Measurements from ENCODE around the gene GCC1.
A peak's percentile ranks its signal among the peaks of the same experiment; 100 is the strongest.

The GCC1 gene, protein sequence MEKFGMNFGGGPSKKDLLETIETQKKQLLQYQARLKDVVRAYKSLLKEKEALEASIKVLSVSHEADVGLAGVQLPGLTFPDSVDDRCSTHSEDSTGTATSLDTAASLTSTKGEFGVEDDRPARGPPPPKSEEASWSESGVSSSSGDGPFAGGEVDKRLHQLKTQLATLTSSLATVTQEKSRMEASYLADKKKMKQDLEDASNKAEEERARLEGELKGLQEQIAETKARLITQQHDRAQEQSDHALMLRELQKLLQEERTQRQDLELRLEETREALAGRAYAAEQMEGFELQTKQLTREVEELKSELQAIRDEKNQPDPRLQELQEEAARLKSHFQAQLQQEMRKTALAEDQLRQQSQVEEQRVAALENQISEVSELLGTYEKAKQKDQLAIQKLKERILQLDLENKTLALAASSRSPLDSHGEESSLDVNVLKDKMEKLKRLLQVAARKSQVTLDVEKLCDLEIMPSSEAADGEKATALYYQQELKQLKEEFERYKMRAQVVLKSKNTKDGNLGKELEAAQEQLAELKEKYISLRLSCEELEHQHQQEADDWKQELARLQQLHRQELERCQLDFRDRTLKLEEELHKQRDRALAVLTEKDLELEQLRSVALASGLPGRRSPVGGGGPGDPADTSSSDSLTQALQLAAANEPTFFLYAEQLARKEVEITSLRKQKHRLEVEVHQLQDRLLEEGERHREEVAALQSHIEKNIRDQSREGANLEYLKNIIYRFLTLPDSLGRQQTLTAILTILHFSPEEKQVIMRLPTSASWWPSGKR

DNA sequence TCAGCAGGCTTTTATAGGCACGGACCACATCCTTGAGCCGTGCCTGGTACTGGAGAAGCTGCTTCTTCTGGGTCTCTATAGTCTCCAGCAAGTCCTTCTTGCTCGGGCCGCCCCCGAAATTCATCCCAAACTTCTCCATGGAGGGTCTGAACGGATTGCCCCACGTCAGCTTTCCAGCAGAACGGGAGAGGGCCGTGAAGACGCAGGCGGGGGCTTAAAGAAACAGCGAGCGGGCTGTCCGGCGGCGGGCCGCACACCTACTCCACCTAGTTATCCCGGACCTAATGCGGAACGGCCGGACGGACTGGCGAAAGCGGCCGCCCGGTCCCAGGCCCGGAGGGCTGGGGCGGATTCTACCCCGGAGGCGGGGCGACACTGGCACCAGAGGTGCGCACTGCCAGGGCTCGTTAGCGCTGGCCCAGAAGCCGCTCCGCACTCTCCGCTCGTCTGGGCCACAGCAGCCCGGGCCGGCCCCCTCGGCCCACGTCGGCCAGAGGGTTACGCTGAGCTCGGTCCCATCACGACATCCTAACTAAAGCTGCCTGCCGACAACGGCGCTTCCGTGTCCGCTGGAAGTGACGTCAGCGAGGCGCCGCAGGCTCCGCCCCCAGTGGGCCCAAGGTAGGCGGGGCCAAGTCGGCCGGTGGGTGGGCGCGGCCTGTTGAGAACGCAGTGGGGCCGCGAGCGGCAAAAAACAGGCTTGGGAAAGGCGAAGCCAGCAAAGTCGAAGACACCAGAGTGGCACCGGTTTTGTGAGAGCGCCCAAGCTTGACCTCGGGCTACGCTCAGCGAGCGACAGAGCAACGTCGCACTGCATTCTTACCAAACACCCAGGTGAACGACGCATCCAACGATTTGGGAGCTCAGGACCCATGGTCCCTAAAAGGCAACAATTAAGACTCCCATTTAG is at the start of gene GCC1:
TSS of gene GCC1 (minus strand) at position 553 of the 910 bp plus-strand sequence. CDS start at position 139, 414 bp downstream.
- peak; percentile 12 to 93 (median 86) for DNase-seq

DNA sequence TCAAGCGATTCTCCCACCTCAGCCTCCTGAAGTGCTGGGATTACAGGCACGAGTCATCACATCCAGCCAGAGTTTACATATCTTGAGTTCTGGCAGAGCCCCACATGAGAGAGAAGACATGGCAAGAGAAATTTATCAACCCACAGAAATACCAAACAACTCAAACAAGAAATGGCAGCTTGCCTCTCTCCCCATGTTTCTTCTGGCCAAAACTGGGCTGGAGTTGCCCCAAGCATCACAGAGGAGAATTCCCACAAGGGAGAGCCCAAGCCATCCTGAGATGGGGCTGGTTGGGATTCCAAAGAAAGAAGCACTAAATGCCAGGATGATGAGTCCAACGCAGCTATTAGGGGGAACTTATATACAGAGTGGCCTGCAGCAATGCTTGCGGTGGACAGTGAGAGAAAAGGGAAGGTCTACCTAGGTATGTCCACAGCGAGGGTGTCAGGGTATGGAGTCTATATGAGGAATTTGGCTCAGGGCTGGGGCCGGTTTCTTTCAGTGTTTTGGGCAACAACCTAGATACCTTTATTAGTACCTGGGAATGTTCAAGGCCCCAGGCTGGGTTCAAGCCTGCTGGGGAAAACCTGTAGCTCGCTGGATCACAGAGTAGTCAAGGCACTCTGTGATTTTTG is 47.0 kb upstream of the GCC1 start:
- DNase-seq = no peak

DNA sequence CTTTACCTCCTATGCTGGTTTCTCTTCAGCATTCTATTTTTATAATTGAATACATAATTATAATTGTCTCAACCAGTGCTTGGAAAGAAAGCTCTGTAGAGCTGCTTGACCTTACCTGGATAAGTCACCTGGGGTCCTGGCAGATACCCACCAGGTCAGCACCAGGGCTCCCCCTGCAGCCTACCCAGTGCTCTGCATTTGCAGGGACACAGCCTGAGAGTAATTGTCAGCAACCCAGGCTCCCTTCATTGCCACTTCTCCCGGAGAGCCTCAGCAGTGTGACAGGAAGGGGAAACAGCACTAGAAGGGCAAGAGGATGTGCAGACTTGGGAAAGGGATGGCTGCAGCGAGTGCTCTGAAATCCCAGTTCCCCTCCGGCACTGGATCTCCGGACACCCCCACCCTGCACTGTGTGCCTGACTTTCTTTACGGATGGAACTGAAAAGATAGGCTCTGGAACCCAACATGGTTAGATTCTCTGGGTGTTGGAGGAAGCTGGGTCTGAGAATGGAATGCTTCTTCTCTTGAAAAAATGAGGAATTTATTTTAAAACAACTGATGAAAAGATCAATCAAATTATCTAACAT is 44.0 kb upstream of the GCC1 start:
- DNase-seq = no peak

DNA sequence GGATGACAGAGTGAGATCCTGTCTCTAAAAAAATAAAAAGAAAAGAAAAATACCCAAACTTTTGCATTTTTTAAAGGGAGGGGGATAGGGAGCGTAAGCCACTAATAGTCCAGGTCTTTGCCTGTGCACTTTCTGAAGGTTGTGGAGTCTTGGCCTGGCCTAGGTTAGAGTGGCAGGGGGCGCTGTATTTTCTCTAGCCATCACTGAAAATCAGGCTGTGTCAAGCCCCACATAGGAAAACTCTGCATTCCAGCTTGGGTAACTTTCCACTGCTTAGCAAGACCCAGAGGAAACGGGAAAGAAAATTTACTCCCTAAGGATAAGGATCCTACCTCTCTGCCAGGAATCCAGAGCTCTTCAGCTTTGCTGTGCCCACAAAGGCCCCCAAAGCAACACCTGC is 43.0 kb upstream of the GCC1 start:
- no peak for DNase-seq

DNA sequence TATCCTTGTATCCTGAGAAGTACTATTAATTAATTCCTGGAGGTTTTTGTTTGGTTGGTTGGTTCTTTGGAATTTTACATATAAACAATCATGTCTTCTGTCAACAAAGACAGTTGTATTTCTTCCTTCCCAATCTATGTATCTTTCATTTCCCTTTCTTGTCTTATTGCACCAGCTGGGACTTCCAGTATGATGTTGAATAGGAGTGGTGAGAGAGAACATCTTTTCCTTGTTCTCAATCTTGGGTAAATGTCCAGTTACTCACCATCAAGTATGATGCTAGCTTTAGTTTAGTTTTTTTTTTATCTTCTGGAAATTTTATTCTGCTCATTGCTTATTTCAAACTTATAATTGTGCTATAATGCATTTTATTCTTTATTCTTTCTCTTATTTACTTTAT is 39.9 kb upstream of the GCC1 start:
- DNase-seq = no peak

DNA sequence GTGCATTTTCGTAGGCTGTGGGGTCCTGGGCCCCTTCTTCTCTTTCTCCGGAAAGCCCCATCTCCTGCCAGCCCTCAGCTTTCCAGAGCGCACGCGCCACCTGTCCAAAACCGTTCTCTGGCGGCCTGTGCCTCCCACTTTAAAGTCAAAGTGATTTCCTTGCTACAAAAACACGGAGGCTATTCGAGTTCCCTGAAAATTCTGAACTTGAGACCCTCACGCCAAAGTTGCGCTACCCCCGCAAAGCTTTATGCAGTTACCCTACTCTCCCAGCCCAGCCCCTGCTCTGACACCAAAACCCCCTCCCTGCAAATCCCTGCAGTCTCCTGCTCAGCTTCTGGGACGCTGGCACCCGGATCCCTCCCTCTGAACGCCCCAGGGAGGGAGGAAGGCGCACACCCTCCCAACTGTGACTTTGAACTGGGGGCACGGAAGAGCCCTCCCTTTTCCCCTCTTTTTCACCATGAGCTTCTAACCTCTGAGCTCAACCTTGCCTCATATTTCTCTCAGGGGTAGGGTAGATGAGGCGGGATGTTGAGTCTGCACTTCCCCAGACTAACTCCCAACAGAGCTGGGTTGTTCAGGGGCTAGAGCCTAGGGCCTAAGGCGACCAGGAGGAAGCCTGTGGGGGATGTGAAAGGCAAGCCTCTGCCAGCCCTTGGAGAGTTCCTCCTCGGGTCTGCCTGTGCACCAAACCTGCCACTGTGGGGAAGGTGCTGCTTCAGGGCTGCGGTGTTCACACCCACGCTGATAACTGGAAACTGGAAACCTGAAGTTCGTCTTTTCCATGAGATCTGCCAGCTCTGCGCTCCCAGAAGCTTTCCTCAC is 35.2 kb upstream of the GCC1 start:
- no peak for DNase-seq

DNA sequence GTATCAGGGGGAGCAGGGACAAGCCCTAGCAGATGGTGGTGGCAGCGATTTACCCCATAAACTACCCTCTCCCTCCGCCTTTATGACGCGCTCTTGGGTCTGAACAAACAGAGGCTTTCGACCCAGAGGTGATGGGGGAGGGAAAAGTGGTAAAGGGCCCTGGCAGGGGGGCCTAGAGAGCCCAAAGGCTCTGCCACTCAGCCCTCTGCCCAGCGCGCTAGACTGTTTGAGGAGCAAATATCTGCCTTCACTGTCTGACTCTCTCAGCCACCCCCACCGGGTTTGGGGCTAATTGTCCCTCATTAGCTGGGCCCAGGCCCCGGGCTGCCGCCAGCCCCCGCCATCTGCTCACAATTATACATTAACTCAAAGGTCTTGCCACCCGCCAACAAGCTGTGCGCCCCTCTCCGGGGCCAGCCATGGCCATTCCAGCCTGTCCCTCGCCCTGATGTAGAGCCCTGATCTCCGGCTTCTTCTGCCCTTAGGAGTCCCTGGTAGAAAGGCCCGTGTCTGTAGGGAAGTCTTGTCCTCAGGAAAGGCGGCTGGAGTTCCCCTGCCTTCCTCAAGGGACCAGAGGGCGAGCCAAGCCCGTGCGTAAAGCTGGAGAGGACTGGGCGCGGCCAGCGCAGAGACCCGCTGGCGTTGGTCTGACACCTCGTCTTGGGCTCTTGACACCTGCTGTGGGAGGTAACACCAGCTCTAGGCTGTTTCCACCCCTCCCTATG is 34.4 kb upstream of the GCC1 start:
- DNase-seq = no peak

DNA sequence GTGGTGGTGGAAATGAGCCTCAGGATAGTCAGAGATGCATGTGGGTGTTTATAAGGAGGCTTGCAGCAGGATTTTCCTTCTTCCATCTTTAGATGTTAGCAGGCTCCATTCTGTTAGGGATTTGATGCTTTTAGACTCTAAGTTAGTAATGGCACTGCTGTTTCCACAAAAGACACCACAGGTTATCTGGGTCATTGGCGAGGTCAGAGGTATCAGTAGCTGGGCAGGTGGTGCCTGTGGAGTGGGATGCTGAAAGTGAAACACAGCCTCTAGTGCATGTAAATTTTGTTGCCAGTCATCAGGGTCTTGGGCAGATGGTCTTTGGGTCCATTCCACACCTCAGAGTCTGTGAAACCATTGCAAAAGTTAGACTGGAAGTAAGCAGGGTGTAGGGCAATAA is 33.4 kb upstream of the GCC1 start:
- DNase-seq = no peak

DNA sequence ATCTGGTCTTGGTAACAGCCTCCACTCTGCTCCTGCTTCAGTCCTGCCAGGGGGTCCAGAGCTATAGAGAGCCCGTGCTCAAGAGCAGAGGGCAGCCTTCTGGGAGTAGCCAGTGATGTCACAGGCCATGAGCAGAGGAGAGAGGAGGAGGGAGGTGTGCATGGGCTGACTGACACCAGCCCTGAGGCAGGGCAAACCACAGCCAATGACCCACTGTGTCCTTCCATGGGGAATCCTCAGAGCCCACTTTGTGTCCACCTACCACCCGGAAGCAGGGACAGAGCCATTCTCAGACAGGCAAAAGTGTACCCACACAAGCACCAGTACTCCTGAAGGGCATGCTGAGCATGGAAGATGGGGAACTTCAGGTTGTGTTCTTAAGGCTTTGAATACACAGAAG is 32.6 kb upstream of the GCC1 start, which contains the start of gene PAX4:
TSS of gene PAX4 (minus strand) at position 101 of the 400 bp plus-strand sequence. CDS start 2,214 bp downstream, outside the sequence.
- DNase-seq = no peak

DNA sequence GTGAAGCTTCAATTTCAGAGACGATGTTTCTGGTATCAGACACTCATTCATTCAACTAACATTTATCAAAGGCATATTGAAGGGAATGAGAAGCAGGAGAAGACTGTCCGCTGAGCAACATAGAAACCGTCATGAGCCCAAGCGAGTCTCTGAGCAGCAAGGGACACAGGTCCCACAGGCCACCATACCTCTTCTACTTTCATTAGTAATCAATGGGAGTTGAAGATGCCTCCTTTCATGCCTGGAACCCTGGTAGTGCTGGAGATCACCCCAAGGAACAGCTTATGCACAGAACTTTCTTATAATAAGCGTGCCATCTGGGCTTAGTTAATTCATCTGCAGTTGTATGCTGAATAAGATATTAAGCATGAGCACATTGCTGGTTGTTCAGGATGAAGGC is 31.3 kb upstream of the GCC1 start:
- DNase-seq = no peak

DNA sequence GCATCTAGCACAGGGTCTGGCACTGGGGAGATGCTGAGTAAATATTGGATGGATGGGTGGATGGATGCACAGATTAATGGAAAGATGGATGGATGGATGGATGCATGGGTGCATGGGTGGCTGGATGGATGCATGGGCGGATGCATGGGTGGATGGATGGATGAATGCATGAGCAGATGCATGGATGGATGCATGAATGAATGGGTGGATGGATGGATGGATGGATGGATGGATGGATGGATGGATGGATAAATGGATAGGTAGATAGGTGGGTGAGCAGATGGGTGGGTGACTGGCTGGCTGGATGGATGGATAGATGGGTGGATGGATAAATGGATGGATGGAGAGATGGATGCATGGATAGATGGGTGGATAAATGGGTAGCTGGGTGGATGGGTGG is 26.9 kb upstream of the GCC1 start:
- no peak for DNase-seq

DNA sequence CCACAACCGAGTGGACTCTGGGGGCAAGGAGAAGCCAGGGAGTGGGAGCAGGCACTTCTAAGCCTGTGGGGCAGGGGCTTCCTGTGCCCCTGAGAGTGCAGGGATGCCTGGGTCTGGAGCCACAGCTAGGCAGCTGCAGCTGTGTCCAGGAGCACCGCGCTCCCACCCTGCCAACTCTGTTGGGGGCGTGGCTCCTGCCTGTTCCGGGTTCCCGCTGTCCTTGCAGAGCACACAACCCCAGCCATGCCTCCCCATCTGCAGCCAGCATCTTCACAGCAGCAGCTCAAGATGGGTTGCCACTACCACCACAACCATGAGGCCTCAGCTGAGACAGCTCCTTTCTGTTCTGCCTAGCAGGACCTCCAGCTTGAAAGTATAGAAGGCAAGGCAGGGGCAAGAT is 23.9 kb upstream of the GCC1 start:
- DNase-seq = no peak

DNA sequence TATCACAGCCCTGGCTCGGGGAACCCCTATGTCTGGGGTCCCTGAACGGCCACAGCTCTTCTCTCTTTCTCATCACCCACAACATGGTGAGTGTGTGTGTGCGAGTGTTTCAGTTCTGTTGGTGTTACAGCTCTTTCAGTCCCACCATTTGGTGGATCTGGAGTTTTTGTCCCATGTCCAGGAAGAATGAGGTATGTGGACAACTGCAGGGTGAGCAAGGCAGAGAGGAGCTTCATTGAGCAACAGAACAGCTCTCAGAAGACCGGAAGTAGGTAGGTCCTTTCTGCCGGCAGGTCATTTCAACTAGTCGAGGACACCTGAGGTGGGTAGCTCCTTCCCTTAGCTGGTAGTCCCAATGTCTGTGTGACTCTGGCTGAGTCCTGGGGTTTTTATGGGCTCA is 23.1 kb upstream of the GCC1 start:
- no peak for DNase-seq

DNA sequence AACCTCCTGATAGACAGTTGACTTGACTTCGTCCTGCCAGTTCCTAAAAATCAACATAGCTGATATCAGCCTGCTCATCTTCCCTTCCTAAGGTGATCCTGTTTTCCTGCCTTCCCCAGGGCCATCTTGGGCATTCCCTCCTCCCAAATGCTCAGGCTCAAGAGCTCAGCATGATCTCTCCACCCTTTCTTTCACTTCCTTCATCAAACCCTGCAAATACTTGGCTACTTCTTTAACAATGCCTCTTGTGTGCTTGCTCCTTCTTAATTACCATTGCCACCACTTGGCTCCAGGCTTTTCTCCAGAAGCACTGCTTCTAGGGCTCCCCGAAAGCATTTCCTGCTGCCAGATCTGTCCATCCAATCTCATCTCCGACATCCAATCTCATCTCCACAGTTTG is 15.5 kb upstream of the GCC1 start:
- no peak for DNase-seq

DNA sequence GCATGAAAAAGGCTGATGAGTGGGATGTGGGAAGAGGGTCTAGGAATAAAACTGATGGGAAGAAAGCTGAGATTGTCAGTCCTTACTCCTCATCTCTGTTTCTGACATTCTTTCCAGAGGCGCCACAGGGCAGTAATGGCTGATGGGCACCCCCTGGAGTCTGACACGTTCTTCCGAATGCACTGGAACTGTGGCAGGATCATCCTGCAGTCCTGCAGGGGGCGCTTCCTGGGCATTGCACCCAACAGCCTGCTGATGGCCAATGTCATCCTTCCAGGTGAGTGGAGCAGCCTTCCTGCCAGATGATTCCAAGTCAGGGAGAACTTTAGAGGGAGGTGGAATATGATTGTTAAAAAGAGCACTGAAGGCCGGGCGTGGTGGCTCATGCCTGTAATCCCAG is 12.9 kb upstream of the GCC1 start:
- no peak for DNase-seq

DNA sequence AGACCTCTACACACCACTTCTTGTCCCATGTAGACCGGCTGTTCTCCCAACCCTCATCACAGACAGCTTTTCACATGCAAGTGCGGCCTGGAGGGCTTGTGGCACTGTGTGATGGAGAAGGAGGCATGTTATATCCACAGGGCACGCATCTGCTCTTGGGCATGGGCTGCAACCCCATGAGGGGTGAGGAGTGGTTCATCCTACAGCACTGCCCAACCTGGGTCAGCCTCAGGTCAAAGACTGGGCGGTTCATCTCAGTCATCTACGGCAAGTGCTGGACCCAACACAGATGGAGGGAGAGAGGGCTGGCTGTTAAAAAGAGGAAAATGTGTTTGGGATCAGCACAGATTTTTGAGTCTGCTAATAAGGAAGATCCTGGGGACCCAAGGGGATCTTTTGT is 10.3 kb upstream of the GCC1 start:
- no peak for DNase-seq

DNA sequence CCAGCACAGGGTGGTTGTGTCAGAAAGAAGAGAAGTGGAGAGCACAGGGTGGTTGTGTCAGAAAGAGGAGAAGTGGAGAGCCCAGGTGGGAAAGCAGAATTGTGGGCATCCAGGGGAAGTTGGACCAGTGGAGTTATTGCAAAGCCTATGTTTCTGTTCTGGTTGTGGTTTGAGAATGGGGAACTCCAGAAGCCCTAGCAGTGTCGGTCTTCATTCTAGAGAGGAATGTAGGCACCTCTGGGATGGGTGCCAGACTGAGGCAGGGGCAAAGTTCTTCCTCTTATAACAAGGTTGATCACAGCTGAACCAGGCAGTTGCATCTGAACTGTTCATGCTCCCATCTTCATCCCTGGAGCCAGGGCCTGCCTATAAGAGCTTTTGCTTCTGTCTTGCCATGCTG is 9.1 kb upstream of the GCC1 start:
- DNase-seq = peak in 2 of 14 donors; percentile 17 to 23

DNA sequence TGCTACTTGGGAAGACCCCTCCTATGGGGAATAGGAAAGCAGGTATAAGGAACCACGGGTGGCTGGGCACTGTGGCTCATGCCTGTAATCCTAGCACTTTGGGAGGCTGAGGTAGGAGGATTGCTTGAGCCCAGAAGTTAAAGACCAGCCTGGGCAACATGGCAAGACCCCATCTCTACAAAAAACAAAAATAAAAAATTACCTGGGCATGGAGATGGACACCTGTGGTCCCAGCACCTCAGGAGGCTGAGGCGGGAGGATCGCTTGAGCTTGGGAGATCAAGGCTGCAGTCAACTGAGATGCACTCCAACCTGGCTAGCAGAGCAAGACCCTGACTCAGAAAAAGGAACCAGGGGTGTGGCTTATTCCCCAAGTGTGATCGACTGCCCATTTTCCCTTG is 7.2 kb upstream of the GCC1 start:
- no peak for DNase-seq

DNA sequence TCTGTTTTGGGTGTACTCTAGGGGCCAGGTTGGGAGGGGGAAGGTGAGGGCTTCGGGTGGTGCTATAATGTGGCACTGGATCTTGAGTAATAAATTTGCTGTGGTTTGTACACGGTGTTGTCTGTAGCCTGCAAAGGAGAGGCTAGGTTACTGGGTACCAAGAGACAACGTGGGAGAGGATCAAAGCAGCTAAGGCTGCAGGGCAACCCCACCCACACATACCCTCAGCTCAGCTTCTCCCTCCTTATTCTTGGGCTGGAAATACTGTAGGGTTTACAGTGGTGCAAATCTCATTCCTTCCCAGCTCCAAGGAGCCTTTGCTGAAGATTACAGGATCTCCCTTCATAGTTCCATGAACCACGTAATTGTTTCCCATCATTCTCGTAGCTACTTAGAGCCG is 6.2 kb upstream of the GCC1 start:
- DNase-seq = no peak

DNA sequence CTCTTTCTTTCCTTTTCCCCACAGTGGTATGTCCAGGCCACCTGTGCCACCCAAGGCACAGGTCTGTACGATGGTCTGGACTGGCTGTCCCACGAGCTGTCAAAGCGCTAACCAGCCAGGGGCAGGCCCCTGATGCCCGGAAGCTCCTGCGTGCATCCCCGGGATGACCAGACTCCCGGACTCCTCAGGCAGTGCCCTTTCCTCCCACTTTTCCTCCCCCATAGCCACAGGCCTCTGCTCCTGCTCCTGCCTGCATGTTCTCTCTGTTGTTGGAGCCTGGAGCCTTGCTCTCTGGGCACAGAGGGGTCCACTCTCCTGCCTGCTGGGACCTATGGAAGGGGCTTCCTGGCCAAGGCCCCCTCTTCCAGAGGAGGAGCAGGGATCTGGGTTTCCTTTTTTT is 5.8 kb upstream of the GCC1 start:
- no peak for DNase-seq
